NCI-H1436 (cell line): ENCODE data around the gene JCAD.

Experiments used
- DNase-seq: peaks from one replicate; lab custom pipeline; 2025; lab: John Stamatoyannopoulos, UW

JCAD gene

GRCh38 chr10:30043476-30044270 lies 15.7 kb downstream of the JCAD start:
- DNase-seq, result no peak

DNA sequence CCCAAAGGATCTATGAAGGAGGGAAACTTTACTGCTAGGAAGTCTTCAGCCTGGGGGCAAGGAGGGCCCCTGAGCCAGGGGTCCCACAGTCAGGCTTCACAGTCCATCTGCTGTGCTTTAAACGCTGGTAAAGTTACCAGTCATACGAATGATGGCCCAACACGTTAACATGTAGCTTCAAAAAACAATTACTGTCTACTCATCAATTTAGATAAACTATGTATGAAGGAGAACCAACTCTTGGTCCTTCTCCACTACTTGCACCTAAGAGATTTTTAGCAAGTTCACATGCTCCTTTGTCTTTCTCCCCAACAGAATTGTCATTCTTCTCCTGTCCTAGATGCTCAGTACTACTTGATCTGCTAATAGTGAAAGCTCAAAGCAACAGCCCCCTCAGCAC lies 16.6 kb downstream of the JCAD start:
- DNase-seq, result no peak

- no peak for DNase-seq
Measured at GRCh38 chr10:30041196-30042105, 17.9 kb downstream of the JCAD start.

GRCh38 chr10:30040597-30040996 lies 18.8 kb downstream of the JCAD start:
- no peak for DNase-seq

- DNase-seq, result no peak
Measured at GRCh38 chr10:30039988-30040387, 19.4 kb downstream of the JCAD start.

DNA sequence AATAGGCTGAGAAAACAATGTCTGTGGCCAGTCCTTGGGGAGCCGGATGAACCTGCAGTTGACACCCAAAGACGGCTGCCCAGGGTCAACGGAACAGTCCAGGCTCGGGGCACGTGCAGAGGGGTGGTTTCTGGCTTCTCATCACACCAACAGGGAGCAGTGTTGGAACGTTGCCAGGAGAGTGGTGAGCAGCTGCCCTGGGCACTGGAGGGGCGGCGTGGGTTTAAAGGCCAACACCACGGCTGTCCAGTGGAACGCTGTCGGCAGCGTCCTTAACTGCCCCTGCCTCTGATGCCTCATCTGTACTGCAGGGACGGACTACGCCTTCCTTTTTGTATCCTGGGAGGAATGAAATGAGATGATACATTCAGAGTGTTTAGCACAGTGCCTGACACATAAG lies 19.8 kb downstream of the JCAD start:
- no peak for DNase-seq

GRCh38 chr10:30038781-30039536 lies 20.4 kb downstream of the JCAD start:
- no peak for DNase-seq

GRCh38 chr10:30037620-30038336 lies 21.6 kb downstream of the JCAD start:
- DNase-seq, result no peak

GRCh38 chr10:30036811-30037210 lies 22.6 kb downstream of the JCAD start:
- no peak for DNase-seq

DNA sequence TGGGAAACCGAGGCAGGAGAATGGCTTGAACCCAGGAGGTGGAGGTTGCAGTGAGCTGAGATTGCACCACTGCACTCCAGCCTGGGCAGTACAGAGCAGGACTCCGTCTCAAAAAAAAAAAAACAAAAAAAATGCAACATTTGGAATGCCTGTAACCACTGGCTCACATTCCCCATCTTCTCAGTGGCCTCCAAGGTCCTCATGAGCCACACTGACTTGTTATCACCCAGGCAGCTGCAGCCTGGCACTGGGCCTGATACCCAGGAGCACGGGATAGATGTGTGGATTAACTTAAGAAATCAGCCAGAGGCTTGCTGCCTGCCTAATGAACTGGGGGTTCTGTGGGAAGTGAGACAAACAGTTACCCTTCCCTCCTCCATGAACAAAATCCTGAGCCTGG lies 23.0 kb downstream of the JCAD start:
- no peak for DNase-seq

DNA sequence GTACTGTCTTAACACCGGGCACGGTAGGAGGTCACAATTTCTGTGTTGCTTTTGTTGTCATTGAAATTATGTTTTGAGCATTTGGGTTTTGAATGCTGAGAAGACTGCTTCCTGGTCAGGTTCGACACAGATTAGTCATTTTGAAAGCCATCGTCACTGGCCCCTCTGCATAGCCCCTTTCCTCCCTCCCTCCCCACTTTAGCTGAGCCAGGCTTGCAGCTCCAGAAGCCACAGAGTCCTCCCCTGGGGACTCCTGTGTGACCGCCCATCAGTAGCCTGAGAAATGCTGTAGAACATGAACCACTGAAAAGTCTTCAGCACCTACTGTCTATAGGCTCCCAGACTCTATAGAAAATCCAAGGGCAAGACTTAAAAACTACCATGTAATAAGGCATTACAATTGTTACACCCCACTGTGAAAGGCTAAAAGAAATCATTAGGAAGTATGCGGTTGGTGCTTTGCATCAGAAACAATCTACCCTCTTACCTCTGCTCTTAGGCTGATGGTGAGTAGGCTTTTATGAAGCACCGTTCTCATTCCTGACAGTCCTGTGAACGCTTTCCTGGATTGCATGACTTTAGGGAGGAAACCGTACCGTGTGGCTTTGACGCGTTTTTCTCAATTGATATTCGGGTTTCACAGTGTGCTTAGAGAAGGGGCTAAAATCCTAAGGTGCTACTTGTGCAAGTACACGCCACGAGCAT lies 24.8 kb downstream of the JCAD start:
- DNase-seq, result no peak

GRCh38 chr10:30032125-30032524 lies 27.3 kb downstream of the JCAD start:
- DNase-seq, result no peak

- no peak for DNase-seq
Measured at GRCh38 chr10:30029872-30030256, 29.5 kb downstream of the JCAD start.

DNA sequence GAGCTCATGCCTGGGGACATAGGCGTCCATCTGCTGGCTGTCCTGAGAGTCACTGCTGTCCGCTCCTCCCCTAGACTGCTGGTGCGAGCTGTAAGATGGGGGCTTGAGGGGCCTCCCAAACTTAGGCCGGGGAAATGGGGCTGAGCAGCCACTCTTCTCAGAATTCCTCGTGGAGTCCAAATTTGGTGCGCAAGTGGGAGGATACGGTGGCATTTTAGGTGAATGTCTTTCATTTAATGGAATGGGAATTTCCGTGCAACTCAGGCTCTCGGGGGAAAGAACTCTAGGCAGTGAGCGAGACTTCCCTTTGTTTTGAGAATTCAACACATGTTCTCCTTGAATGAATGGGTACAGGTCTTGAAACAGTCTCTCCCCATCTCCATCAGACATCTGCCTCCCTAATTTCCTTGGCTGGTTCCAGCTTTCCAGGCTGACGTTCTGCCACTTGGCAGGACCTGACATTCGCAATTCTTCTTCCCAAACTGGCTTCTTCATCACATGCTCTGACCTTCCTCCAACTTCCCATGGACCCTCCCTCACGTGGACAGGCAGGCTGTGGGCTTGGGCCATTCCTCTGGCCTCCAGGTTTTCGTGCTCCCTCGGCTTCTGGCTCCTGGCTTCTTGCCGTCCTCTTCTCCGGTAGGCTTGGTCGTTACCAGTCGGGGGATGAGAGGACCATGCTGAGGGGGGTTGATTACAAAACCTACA lies 30.1 kb downstream of the JCAD start:
- DNase-seq, result no peak

DNA sequence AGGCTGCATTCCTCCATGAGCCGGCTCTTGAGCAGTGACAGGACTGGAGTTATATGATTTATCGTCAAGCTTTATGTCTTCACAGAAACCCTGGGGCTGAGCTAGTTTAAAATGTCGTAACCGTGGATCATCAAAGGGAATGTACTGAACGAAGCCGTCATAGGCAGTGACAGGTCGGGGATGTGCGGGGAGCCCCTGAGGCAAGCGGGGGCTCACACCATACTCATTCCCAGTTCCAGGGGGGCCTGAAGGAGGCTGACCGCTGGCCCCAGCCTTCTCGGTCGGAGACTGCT lies 30.7 kb downstream of the JCAD start:
- DNase-seq, result no peak

DNA sequence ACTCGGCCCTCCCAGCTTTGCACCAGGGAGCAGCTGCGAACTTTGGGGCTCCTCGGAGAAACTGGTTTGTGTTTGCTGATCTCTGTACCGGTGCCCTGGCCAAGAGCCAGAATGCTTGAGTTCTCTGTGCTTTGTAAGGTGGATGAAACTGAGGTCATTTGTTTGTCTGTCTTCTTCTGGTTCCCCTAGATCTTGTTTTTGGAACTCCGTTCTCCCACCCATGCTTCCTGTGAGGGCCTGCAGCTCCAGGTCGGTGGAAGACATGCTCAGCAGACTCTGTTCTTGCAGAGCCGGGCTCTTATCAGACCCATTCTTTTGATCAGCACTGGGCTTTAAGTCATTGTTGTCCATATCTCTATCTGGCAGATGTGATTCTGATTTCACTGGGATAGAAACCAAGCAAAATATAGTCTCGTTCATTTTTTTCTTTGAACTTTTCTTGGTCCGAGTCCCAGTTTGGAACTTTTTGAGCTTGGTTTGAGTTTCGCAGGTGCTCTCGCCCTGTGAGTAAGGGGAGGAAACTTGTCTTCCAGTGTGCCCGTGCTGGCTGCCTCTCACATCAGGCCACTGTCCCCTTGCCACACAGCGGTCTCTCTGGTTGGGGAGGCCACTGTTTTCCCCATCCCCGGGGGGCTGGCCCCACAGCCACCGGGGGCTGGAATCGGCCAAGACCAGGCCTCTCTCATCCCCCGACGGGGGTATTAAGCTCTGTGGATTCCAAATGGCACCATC lies 31.2 kb downstream of the JCAD start:
- DNase-seq, result no peak

DNA sequence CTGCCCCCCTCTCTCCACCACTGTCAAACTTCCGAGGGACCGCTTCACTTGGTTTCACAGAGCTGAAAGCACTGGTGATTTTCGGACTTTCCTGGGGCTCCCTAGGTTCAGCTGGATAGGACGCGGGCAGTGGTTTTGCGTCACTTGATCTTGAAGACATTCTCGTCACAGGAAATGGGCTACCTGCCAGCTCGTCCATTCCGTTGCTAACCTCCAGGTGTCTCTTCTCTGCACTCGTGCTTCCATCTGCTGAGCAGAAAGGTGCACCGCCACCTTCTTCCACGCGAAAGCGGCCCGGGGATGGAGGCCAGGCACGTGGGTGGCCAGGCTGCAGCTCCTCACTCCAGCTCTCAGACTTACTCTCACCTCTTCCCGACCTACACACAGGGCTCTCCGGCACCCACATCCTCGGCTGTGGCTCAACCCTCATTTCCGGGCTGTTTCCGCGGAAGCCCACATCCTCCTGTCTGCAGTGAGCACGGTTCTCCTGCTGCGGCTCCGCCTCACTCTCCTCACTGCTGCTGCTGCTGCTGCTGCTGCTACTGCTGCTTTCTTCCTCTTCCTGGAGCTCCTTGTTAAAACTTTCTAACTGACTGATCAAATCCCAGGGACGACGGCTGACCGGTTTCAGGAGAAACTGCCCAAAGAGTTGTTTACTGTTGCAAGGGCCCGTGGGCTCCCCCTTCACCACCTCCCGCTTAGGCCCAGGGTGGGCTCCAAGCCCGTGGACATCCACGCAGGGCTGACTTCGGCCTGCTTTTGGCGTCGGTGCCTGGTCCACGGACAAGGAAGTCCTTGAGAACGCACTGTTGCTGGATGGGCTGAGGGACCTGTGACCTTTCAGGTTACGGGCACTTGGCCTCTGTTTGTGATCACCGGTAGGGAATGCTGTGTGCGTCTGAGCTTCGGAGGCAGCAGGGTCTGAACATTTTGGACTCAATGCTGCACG lies 32.1 kb downstream of the JCAD start:
- peak; percentile 20 for DNase-seq

DNA sequence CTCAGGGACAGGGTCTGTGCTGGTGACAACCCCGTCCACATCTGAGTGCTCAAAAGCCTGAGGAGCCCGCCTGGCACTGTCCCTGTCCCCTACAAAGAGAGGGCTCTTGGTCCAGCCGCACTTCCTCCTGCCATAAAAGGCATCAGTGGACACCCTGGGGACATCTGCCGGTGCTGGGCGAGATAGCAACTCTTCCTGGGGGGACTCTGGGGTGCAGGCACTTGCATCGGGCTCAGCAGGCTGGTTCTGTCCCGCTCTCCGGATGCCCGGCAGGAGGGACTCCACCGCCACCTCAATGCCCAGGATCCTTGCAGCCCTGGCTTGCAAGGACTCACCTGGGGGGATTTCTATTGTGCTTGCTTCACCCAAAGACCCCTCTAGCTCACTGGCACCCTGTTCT lies 32.8 kb downstream of the JCAD start:
- no peak for DNase-seq

DNA sequence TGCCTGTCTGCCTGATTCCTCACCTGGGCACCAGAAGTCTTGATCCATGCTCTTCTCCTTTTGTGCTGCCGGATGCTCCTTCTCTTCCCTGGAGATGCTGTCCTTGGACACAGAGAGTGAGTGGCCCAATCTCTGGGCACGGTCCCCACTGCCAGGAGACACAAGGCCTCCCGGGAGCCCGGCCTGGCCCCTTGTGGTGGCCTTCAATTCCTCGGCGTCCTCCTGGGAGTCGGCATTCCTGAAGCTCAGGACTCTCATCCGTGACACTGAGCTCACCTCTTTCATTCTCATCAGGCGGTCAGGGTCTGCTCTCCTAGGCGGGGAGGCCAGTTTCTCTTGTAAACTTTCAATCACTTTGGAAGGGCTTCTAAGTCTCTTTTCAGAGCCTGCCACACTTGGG lies 33.3 kb downstream of the JCAD start:
- no peak for DNase-seq
